Stimulated activated CD8-positive, alpha-beta memory T cell treated with anti-CD3 and anti-CD28 coated beads, Interleukin-7, amount 100 ng/mL, for 24 hours (primary cell): Measurements from ENCODE around the gene EDEM1.
"Not testable (repeated sequence)": the region's sequence is repeated elsewhere in the genome, so short reads cannot be mapped to it uniquely, and the experiment has no call there.

ENCODE experiments used
- DNase-seq: peaks from one replicate; pipeline ENCODE4 v3.0.0-alpha.2; 2020; ENCODE audit warnings: low read depth

Gene EDEM1

DNA sequence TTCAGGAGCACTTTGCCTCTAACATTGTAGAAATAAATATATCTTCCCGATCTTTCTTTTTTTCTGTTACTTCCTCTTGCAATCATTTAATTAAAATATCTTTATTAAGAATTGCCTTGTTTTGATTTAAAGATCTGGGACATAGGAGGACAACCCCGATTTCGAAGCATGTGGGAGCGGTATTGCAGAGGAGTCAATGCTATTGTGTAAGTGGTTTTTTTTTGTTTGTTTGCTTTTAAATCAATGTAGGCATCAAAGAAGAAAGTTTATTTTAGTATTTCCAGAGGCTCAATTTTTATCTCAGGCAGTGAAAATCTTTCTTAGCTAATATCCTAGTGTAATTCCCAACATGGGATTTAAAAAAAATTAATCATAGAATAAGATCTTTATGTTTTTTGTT lies 15.5 kb upstream of the EDEM1 start:
- no peak for DNase-seq

DNA sequence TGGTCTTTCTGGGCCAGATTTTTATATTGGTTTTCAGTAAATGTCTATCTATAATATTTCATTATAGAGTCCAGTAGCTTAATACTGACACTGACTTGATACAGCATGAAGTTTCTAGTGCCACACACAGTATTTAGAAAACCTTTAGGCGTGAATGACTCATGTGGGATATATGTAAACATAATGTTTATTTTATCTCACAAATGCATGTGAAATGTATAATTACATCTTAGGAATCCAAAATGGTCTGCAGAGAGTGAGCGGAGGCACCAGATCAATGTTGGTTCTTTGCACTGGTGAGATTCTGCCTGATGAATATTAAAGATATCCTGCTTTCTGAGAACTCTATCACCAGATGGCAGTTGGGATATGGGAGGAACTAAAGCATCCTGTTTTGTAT lies 8.5 kb upstream of the EDEM1 start:
- DNase-seq, result not testable (repeated sequence)

DNA sequence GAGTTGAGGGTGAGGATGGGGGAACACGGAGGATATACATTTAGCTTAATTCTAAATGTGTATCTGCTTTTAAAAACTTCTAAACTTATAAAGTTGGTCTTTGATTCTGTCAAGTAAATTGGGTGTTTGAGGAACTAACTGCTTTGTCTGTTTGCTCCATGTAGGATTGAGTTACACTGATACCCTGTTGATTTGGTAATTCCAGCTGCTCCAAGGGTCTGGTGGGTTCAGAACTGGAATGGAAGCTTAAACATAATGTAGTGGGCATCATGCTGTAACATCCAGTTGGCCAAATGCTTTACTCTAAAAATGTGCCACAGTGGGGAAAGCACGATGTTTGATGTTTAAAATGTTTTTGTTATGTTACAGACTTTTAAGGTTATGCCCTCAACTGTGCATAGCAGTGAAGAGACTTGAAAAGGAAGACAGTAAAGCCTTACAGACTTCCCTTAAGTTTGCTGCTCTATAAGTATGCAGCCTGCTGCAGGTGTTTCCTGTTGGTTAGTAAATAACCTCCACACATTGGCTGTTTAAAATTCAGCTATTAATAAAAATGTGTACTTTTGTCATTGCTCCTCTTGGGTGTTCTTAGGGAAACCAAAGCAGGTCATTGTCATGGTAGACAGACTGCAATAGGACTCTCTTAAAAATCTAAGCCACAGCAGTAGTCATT lies 5.9 kb upstream of the EDEM1 start:
- DNase-seq, result no peak

DNA sequence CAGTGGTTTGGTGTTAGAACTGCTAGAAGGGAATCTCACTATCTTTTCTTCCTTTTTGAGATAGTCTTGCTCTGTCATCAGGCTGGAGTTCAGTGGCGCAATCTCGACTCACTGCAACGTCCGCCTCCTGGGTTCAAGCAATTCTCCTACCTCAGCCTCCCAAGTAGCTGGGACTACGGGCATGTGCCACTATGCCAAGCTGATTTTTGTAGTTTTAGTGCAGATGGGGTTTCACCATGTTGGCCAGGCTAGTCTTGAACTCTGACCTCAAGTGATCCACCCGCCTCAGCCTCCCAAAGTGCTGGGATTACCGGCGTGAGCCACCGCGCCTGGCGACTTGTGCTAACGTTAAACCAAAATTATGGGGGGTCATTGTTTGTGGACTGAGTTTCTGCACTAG lies 3.8 kb upstream of the EDEM1 start:
- DNase-seq, result not testable (repeated sequence)

DNA sequence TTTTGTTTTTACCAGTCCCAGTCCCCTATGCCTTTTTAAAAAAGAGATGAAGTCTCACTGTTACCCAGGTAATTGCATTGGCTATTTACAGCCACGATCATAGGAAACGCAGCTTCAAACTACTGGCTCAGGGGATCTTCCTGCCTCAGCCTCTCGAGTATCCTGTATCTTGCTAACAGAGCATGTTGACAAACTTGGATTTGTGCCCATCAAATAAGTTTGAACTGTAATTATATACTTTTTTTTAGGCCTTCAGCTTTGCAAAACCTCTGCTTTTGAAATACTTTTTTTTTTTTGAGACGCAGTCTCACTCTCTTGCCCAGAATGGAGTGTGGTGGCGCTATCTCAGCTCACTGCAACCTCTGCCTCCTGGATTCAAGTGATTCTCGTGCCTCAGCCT lies 3.0 kb upstream of the EDEM1 start:
- no peak for DNase-seq

DNA sequence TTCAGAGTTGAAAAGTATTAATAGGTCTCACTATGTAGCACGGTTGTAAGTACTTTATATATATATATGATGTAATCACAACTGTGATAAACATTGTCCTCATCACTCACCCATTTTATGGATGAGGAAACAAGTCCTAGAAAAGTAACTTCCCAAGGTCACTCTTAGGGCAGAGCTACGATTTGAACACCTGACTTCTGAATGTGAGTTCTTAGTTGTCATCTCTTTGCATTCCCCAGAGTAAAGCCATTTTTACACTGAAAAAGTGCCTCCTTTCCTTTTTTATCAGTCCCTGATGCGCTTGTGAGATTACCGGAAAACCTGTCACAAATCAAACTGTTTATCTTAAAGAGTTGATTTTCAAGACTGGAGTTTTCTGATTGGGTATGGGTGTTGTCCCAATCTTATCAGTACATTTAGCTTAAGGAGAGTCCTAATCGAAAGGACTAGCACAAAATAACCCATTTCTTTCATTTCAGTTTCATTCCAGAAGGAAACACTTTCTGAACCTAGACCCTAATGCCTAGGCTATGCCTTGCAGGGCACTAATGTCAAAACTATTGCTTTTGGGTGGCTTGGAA lies 2.3 kb upstream of the EDEM1 start:
- DNase-seq, result no peak

DNA sequence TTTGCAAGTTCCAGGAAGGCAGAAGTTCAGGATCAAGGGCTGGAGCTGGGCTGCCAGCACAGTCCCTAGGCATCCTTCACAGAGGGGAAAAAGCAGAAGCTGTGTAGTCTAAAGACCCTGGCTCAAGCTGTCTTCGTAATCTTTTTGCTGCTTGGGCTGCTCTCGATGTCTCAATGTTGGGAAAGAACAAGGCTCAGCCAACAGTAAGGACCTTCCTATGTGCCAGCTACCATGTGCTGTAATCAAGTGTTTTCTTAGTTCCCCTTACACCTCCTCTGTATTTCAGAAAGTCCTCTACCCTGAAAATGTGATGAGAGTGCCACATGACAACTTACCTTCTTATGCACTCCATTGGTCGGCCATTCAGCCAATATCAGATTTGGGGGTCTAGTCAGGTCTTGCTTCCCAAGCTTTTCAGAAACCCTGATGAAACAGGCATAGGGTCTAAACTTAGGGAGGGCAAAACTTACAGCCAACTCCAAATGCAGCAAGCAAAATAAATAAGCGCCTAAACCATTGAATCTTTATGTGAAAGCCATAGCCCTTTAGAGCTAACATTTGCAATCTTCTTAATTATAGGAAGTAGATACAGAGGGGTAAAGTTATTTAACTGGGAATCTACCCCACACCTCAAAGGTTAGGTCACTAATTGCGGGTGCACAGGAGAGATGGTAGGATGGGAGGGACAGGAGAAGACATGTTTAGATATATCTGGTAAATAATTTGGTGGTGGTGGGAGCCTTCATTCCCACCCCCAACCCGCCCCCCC lies 1.2 kb upstream of the EDEM1 start:
- no peak for DNase-seq

DNA sequence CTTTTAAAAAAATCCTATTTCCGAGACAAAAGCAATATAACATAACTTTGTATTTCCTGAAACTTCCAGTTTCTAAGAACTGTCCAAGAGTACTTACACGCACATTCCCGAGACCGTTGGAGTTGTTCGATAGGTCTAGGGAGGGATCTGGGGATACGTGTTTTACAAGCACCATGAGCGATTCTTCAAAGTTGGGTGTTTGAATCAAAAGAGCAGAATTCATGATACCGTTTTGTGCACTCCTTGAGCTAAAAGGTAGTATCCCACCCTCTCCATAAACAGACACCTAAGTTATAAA lies 700 bp upstream of the EDEM1 start:
- no peak for DNase-seq

DNA sequence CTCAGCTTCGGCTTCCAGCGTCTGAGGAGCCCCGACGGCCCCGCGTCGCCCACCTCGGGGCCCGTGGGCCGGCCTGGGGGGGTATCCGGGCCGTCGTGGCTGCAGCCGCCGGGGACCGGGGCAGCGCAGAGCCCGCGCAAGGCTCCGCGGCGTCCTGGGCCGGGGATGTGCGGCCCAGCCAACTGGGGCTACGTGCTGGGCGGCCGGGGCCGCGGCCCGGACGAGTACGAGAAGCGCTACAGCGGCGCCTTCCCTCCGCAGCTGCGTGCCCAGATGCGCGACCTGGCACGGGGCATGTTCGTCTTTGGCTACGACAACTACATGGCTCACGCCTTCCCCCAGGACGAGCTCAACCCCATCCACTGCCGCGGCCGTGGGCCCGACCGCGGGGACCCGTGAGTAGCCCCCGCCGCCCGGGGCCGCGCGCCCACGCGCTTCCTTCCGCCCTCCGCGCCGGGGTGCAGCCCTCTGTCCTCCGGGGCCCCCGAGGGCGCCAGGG lies 462 bp downstream of the EDEM1 start:
- DNase-seq, result no peak

DNA sequence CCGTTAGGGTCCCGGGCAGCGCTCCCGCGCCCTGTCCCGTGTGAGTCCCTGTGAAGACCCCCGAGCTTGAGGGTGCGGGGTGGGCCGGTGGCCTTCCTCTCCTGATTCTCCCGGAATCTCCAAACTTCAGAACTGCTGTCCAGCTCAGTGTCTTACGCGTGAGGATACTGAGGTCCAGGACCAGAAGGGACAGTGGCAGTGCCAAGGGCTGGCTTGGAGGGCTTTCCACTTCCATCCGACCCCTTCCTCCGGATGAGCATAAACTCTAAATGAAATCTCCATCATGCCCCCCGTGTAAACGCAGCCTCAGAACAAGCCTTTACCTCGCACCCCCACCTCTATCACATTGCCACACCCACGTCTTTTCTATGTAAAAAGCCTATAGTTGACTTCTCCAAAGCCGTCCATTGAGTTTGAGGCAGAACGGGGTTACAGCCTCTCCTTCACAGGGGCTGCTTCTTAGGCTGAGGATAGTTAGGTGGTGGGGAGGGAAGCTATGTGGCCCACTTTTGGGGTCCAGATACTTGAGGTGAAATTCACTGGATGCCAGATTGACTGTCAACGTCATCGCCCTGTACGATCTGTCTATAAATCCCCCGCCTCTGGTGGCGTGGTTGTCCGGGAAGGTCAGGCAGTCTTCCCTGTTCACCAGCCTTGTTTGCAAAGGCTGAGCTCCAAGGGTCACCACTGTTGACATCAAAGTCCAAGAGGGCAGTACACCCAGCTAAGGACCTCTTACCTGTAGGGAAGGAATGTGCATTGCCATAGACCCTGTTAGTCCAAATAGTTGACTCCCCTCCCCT lies 1.1 kb downstream of the EDEM1 start:
- DNase-seq, result no peak

DNA sequence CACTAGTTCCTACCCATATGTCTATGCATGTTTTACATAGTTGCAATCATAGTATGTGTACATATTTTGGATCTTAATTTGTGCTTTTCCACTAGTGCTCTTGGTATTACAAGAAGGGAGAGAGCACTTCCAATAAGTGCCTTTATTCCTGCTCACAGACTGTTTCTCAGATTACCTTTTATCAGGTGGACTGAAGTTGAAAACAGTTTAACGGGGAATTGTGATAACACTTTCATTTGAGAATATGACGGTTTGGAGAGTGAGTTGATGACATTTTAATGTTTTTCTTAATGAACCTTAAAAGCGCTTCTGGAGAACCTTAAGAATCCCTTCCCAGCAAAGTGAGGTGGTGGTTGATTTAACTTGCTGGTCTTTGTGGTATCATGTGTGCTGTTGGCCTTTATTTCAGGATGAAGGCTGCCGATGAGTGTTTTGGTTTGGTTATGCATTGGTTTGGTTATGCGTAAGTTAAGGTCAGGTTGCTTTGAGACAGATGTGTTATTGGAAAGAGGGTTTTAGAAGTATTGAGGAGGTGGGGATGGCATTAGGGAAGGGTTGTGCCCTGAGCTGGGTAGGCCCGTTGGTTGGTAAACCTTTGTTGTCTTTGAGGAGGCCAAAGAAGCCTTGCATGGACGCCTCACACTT lies 2.8 kb downstream of the EDEM1 start:
- DNase-seq, result no peak

DNA sequence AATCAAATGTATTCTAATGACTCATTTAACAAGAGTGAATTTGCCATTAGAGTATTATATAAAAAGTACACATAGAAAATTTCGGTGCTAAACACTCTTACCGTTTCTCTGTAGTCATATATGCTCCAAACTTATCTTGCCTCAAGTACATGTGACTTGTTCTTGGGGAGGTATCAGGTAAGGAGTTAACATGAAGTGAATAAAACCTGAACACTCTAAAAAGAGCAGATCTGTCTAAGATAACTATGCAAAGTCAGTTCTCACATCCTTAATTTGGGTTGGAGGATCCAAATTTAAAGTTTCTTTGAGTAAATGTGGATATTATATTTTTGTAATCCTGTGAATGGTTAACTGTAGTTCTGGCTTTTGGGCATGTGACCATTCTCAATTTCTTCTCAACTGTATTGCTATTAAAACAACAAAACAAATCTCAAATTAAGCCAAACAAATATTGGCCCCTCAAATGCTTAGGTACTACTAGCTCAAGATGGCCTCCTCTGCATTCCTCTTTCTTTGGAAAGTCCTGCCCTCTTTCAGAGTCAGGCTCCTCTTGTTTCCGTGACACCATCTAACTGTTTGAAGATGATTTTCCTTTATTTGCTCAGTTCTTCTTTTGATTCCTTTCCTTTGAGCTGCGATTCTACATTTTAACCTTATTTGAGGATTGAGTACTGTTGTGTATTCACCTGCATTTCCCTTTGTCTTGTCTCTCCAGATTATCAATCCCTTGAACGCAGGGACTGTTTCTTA lies 4.2 kb downstream of the EDEM1 start:
- no peak for DNase-seq

DNA sequence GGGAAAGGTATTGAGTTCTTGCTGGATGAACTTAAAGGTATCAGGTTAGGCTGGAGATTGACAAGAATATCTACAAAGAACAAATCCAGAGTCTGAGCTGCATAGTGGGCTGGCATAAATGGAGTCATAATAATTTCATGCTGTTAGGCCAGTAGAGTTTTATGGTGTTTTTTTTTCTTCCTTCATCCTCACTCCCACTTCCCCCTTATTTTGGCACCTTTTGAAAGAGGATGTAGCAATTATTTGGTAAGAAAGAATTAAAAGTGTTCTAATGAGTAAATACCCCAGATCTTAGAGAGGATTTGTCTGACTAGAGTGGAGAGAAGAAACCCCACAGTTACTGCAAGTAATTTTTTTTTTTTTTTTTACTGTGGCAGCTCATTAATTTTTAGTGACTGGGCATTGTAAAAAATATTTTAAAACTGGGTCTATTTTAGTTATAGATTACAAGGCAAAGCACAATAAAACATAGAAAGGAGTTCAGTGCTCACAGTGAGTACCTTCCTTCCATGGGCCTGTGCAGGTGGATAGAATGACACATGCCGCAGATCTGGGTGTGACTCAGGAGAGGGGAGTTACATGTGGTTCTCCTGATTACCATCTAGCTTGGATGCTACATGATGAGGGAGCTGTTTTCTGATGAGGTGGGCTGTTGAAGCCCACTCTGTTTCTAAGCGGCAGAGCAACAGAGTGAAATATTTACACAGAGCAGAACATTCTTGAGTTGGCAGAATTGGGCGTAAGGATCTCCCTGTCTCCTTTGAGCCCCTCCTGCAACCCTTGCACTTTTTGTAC lies 5.3 kb downstream of the EDEM1 start:
- no peak for DNase-seq

DNA sequence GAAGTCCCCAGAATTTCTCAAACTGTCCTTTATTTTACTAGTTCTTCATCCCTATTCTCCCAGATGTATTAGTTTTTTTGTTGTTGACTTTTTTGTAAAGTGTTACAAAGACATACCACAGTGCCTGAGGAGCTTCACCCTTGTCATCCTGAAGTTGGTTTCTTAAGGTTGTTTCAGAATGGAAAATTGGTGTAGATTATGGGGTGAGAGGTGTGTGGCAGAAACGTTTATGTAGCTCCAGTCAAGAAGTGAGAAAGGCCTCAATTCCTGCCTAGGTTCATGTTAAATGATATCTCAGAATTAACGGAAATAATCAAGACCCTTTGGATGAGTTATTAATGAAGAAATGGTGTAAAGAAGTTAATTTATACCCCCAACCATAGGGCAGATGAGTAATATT lies 6.8 kb downstream of the EDEM1 start:
- no peak for DNase-seq

DNA sequence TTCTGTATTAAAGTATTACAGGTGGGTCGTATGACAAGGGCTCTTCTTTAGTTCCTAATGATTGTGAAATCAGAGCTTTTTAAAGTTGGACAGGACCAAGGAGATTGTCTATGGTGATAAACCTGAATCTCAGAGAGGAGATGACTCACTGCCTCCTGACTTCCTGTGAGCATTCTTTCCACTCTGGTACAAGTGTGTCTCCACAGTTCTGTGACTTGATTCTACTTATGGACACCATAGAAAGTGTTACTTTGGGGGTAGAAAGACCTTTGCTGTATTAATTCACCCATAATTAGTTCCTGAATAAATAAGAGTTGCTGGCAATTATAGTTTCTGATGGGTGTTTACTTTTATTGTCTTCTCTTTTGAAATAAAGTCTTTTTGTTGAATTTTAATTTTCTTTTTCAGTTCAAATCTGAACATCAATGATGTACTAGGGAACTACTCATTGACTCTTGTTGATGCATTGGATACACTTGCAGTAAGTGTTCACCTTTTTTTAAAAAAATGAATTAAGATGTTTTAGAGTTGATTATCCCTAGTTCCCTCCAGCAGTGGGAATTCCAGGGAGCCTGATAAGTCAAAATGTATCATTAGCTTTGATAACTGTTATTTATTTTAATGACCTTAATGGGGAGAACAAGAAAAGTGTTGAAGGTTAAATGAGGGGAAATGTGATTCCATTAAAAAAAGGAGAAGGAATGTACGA lies 7.4 kb downstream of the EDEM1 start:
- DNase-seq, result no peak

DNA sequence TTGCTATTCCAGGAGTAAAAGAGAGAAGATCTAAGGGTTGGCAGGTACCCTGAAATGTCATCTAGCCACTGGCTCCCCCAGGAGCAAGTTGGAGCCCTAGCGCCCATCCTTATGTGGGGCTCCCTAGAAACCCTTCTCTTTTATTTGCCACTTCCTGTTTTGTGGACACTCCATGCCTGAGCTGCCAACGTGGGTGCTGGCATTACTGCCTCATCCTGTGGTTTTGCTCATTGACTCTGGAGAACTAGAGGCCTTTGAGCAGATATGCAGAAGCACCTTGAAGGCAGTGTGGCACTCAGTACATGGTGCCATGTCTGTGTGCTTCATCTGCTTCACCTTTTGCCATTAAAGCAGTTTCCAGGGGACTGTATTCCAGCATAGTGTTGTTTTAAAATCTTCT lies 8.1 kb downstream of the EDEM1 start:
- no peak for DNase-seq

DNA sequence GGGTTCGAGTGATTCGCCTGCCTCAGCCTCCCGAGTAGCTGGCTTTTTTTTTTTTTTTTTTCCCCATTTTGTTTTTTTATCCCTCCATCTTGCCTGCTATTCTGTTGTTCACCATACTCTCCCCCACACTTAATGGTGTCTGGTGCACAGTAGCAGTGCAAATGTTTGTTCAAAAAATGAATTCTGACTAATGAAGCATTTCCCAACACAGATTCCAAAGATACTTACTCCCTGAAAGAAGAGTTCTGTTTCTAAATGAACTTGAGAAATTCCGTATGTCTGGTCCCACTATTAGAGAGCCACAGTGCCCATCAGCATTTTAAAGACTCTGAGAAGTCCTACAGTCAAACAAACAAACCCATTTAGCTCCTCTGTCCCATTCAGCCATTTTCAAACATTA lies 9.5 kb downstream of the EDEM1 start:
- DNase-seq, result no peak

DNA sequence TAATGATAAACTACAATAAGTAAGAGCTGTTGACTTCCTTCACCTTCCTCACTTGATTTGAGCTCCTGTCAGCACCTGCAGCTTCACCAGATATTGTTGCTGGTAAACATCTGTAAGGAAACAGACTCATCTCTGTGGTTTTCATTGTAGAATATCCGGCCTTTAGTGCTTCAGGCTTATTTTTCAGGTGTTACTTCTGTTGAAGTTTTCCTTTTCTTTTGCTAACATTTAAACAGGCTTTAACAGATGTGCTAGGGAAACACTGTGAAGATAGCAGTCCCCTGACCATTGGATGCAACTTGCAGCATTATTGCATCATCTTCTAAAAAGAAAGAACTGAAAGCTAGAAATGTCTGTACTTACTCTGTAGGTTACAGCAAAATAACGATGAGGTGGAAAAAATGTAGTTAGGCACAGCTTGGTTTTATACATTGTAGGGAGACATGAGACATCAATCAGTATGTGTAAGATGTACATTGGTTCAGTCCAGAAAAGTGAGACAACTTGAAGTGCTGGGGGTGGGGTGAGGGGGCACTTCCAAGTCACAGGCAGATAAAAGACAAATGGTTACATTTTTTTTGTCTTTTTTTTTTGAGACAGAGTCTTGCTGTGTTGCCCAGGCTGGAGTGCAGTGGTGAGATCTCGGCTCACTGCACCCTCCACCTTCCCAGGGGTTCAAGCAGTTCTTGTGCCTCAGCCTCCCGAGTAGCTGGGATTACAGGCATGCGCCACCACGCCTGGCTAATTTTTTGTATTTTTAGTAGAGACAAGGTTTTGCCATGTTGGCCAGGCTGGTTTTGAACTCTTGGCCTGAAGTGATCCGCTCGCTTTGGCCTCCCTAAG lies 10.2 kb downstream of the EDEM1 start:
- no peak for DNase-seq

DNA sequence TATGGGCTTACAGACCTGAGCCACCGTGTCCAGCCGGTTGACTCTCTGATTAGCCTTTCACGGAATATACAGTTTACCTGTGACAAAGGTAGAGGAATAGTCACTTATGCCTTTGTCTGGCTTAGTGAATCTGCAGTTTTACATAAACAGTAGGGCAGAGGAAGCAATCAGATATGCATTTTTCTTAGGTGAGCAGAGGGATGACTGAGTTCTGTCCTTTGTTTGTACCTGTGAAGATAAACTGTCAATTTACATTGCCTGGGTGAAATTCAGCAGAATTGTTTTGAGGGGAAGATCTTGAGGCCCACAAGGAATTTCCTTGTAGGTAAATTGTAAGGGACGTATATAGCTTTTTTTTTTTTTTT lies 10.8 kb downstream of the EDEM1 start:
- no peak for DNase-seq
